ENCODE results near the gene LSAMP. TPM values are rescaled to one million over a fixed set of nuclear protein-coding genes. Genes with fewer than 3 reads are reported as not detected.

Gene LSAMP
- total RNA-seq, 1 donor from 2014 or later = 16.4 TPM

GRCh38 chr3:115852278-115852677 is 593.0 kb downstream of the LSAMP start:
- no peaks in the 10 kb centered on the region for H3K36me3 Mint-ChIP-seq (ENCODE audit: low read depth, unreplicated experiment)
- Histone ChIP-seq H3K4me3 (ENCODE audit: insufficient read depth, low read depth, low read length) (no peak overlapping the region), H3K4me2 (ENCODE audit: low read length) (no peak overlapping the region), H3K27me3 (ENCODE audit: insufficient read depth, low read length) (no peaks in the 10 kb centered on the region), H3K9me3 (ENCODE audit: insufficient read depth, low read depth, low read length) (no peaks in the 10 kb centered on the region), H3K9ac (ENCODE audit: low read length) (no peak overlapping the region), H3K4me1 (ENCODE audit: insufficient read depth, low read length) (peaks cover 4% of the 10 kb centered on the region), H3K27ac (ENCODE audit: low read depth, low read length) (no peak overlapping the region), H2AFZ (ENCODE audit: low read depth, low read length) (no peak overlapping the region), H3K36me3 (ENCODE audit: insufficient read depth, low read length) (no peaks in the 10 kb centered on the region), H3K79me2 (ENCODE audit: insufficient read depth, low read length) (no peaks in the 10 kb centered on the region), H4K20me1 (ENCODE audit: insufficient read depth, low read length) (no peaks in the 10 kb centered on the region)
- TF ChIP-seq, protein P1, sequence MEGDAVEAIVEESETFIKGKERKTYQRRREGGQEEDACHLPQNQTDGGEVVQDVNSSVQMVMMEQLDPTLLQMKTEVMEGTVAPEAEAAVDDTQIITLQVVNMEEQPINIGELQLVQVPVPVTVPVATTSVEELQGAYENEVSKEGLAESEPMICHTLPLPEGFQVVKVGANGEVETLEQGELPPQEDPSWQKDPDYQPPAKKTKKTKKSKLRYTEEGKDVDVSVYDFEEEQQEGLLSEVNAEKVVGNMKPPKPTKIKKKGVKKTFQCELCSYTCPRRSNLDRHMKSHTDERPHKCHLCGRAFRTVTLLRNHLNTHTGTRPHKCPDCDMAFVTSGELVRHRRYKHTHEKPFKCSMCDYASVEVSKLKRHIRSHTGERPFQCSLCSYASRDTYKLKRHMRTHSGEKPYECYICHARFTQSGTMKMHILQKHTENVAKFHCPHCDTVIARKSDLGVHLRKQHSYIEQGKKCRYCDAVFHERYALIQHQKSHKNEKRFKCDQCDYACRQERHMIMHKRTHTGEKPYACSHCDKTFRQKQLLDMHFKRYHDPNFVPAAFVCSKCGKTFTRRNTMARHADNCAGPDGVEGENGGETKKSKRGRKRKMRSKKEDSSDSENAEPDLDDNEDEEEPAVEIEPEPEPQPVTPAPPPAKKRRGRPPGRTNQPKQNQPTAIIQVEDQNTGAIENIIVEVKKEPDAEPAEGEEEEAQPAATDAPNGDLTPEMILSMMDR (IDR thresholded peaks at IDR 0.05; ENCODE audit: insufficient read depth, low read depth, low read length) = no peak
- no peak for TF ChIP-seq EZH2 (IDR thresholded peaks at IDR 0.05; ENCODE audit: insufficient read depth, low read length)
- FAIRE-seq (no peak), DNase-seq (ENCODE audit: low read depth) (no peak)
- H3K4me3 Mint-ChIP-seq (ENCODE audit: unreplicated experiment) = no peak overlapping the region
- H3K27me3 Mint-ChIP-seq (ENCODE audit: low read depth, unreplicated experiment) = no peaks in the 10 kb centered on the region
- H3K27ac Mint-ChIP-seq (ENCODE audit: unreplicated experiment) = no peak overlapping the region
- no peaks in the 10 kb centered on the region for H3K9me3 Mint-ChIP-seq (ENCODE audit: unreplicated experiment)
- H3K4me1 Mint-ChIP-seq (ENCODE audit: low read depth, unreplicated experiment) = peaks cover 7% of the 10 kb centered on the region

DNA sequence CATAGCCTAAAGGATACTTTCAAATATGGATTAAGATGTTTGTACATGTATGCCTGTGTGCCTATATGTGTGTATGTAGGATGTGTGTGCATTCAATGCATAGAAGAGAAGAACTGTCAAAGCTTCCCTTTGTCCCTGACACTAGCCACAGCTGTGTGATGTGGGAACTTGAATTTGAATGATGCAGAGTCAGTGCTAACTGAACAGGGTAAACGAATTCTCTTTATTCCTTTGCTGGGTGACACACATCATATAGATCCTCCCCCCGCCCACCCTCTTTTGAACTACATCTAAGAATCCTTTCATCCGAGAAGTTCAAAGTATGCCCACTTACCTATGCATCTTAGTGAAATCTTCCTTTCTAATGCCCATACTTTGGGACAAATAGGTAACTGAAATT is 593.7 kb downstream of the LSAMP start:
- no peak overlapping the region for H3K27ac Mint-ChIP-seq (ENCODE audit: unreplicated experiment)
- peaks cover 7% of the 10 kb centered on the region for H3K4me1 Mint-ChIP-seq (ENCODE audit: low read depth, unreplicated experiment)
- H3K4me3 ChIP-seq (ENCODE audit: insufficient read depth, low read depth, low read length) = no peak overlapping the region

GRCh38 chr3:115848641-115849040 is 596.6 kb downstream of the LSAMP start:
- Histone ChIP-seq H3K9ac (ENCODE audit: low read length) (no peak overlapping the region), H3K4me3 (ENCODE audit: insufficient read depth, low read depth, low read length) (no peak overlapping the region), H3K36me3 (ENCODE audit: insufficient read depth, low read length) (no peaks in the 10 kb centered on the region), H3K79me2 (ENCODE audit: insufficient read depth, low read length) (no peaks in the 10 kb centered on the region), H3K4me2 (ENCODE audit: low read length) (no peak overlapping the region), H4K20me1 (ENCODE audit: insufficient read depth, low read length) (no peaks in the 10 kb centered on the region), H2AFZ (ENCODE audit: low read depth, low read length) (no peak overlapping the region), H3K4me1 (ENCODE audit: insufficient read depth, low read length) (no peaks in the 10 kb centered on the region), H3K9me3 (ENCODE audit: insufficient read depth, low read depth, low read length) (no peaks in the 10 kb centered on the region), H3K27ac (ENCODE audit: low read depth, low read length) (no peak overlapping the region), H3K27me3 (ENCODE audit: insufficient read depth, low read length) (no peaks in the 10 kb centered on the region)
- TF ChIP-seq EZH2 (IDR thresholded peaks at IDR 0.05; ENCODE audit: insufficient read depth, low read length) = no peak
- TF ChIP-seq, protein P1 (IDR thresholded peaks at IDR 0.05; ENCODE audit: insufficient read depth, low read depth, low read length) = no peak
- no peaks in the 10 kb centered on the region for H3K9me3 Mint-ChIP-seq (ENCODE audit: unreplicated experiment)
- no peak for FAIRE-seq
- H3K27ac Mint-ChIP-seq (ENCODE audit: unreplicated experiment) = no peak overlapping the region
- H3K36me3 Mint-ChIP-seq (ENCODE audit: low read depth, unreplicated experiment) = no peaks in the 10 kb centered on the region
- no peak for DNase-seq (ENCODE audit: low read depth)
- H3K4me1 Mint-ChIP-seq (ENCODE audit: low read depth, unreplicated experiment) = peaks cover 3% of the 10 kb centered on the region
- no peaks in the 10 kb centered on the region for H3K27me3 Mint-ChIP-seq (ENCODE audit: low read depth, unreplicated experiment)
- H3K4me3 Mint-ChIP-seq (ENCODE audit: unreplicated experiment) = no peak overlapping the region

More for the DNA sequence above, 593.7 kb downstream of the LSAMP start:
- no peak for DNase-seq (ENCODE audit: low read depth)
- H3K9me3 Mint-ChIP-seq (ENCODE audit: unreplicated experiment) = no peaks in the 10 kb centered on the region
- H3K79me2 ChIP-seq (ENCODE audit: insufficient read depth, low read length) = no peaks in the 10 kb centered on the region
- no peaks in the 10 kb centered on the region for H3K9me3 ChIP-seq (ENCODE audit: insufficient read depth, low read depth, low read length)
- no peak overlapping the region for H3K4me2 ChIP-seq (ENCODE audit: low read length)
- no peak for TF ChIP-seq EZH2 (IDR thresholded peaks at IDR 0.05; ENCODE audit: insufficient read depth, low read length)
- TF ChIP-seq, protein P1 (IDR thresholded peaks at IDR 0.05; ENCODE audit: insufficient read depth, low read depth, low read length) = no peak
- no peaks in the 10 kb centered on the region for H3K27me3 Mint-ChIP-seq (ENCODE audit: low read depth, unreplicated experiment)
- H3K27me3 ChIP-seq (ENCODE audit: insufficient read depth, low read length) = no peaks in the 10 kb centered on the region
- H3K36me3 Mint-ChIP-seq (ENCODE audit: low read depth, unreplicated experiment) = no peaks in the 10 kb centered on the region
- no peaks in the 10 kb centered on the region for H4K20me1 ChIP-seq (ENCODE audit: insufficient read depth, low read length)
- peaks cover 4% of the 10 kb centered on the region for H3K4me1 ChIP-seq (ENCODE audit: insufficient read depth, low read length)
- H2AFZ ChIP-seq (ENCODE audit: low read depth, low read length) = no peak overlapping the region
- no peak overlapping the region for H3K4me3 Mint-ChIP-seq (ENCODE audit: unreplicated experiment)
- H3K36me3 ChIP-seq (ENCODE audit: insufficient read depth, low read length) = no peaks in the 10 kb centered on the region
- H3K9ac ChIP-seq (ENCODE audit: low read length) = no peak overlapping the region
- FAIRE-seq = no peak
- no peak overlapping the region for H3K27ac ChIP-seq (ENCODE audit: low read depth, low read length)

All from astrocyte (in vitro differentiated cells and primary cell).